K562 (cell line): Measurements from ENCODE around the gene PTPN20.

Experiments
- E2F5 ChIP-seq: sonication (generic); formaldehyde crosslinking; IDR thresholded peaks from 2 replicates; pipeline ENCODE4 v1.8.0; 2022; ENCODE audit warnings: mild to moderate bottlenecking, missing genetic modification reagents
- ESRRA ChIP-seq: fragments of 450-650 bp; IDR thresholded peaks from 2 replicates; pipeline ENCODE4 v1.6.1; 2014; ENCODE audit warnings: low read depth, mild to moderate bottlenecking, moderate library complexity, borderline replicate concordance
- PRDM10 ChIP-seq: fragments of 450-650 bp; IDR thresholded peaks from 2 replicates; pipeline ENCODE4 v1.6.1; 2018; ENCODE audit not compliant: partially characterized antibody

GRCh38 chr10:47020471-47020870 lies 109.2 kb downstream of the PTPN20 start:
- TF ChIP-seq PRDM10 (no peak), E2F5 (CRISPR knock-in tag) (no peak), ESRRA (no peak)
